Parathyroid adenoma (tissue), 2 donors: ENCODE measurements around the gene CTBP2.

Source experiments
- H2AFZ ChIP-seq: fragments of 300-600 bp; sonication (generic); one replicate; pipeline ENCODE4 v1.7.0; 2017; ENCODE audit warnings: antibody characterized with exemption, mild to moderate bottlenecking
- H3K27ac ChIP-seq: fragments of 300-600 bp; sonication (generic); one replicate; pipeline ENCODE4 v1.7.0; 2017
- H3K27me3 ChIP-seq: fragments of 300-600 bp; sonication (generic); one replicate; pipeline ENCODE4 v1.7.0; 2017; ENCODE audit warnings: low read length; ENCODE audit not compliant: control insufficient read depth, insufficient read depth
- H3K36me3 ChIP-seq: fragments of 300-600 bp; sonication (generic); one replicate; pipeline ENCODE4 v1.7.0; 2017; ENCODE audit warnings: low read length; ENCODE audit not compliant: control insufficient read depth, insufficient read depth
- H3K4me1 ChIP-seq: fragments of 300-600 bp; sonication (generic); one replicate; pipeline ENCODE4 v1.7.0; 2017; ENCODE audit warnings: control low read depth
- H3K4me2 ChIP-seq: fragments of 300-600 bp; sonication (generic); one replicate; pipeline ENCODE4 v1.7.0; 2017; ENCODE audit warnings: low read length
- H3K4me3 ChIP-seq: fragments of 300-600 bp; sonication (generic); one replicate; pipeline ENCODE4 v1.7.0; 2017; ENCODE audit warnings: low read depth, low read length
- H3K79me2 ChIP-seq: fragments of 300-600 bp; sonication (generic); one replicate; pipeline ENCODE4 v1.7.0; 2017; ENCODE audit warnings: control low read depth
- H3K9ac ChIP-seq: fragments of 300-600 bp; sonication (generic); one replicate; pipeline ENCODE4 v1.7.0; 2017; ENCODE audit warnings: mild to moderate bottlenecking
- H3K9me3 ChIP-seq: fragments of 300-600 bp; sonication (generic); one replicate; pipeline ENCODE4 v1.7.0; 2017; ENCODE audit warnings: low read length; ENCODE audit not compliant: control insufficient read depth
- CTCF ChIP-seq: fragments of 300-600 bp; sonication (generic); IDR thresholded peaks from one replicate; pipeline ENCODE4 v1.7.0; 2017; ENCODE audit warnings: antibody characterized with exemption, mild to moderate bottlenecking
- donor health status: primary hyperparathyroidism.

Gene CTBP2

GRCh38 chr10:124966008-124966407 lies 194.4 kb downstream of the CTBP2 start:
- Histone ChIP-seq H3K9ac (no peak overlapping the region), H3K27me3 (no peaks in the 10 kb centered on the region), H3K4me2 (no peak overlapping the region), H3K79me2 (peaks cover 27% of the 10 kb centered on the region), H3K4me3 (no peak overlapping the region), H3K4me1 (peaks cover 4% of the 10 kb centered on the region), H2AFZ (no peak overlapping the region), H3K36me3 (no peaks in the 10 kb centered on the region), H3K9me3 (no peaks in the 10 kb centered on the region), H3K27ac (no peak overlapping the region)
- no peak for TF ChIP-seq CTCF

- peaks cover 4% of the 10 kb centered on the region for H3K4me1 ChIP-seq
- no peak overlapping the region for H3K4me2 ChIP-seq
- no peak for TF ChIP-seq CTCF
- no peak overlapping the region for H3K27ac ChIP-seq
- H3K79me2 ChIP-seq: peaks cover 34% of the 10 kb centered on the region
- no peak overlapping the region for H2AFZ ChIP-seq
- no peaks in the 10 kb centered on the region for H3K9me3 ChIP-seq
- no peak overlapping the region for H3K4me3 ChIP-seq
- no peaks in the 10 kb centered on the region for H3K36me3 ChIP-seq
- no peaks in the 10 kb centered on the region for H3K27me3 ChIP-seq
- H3K9ac ChIP-seq: no peak overlapping the region
Observed at GRCh38 chr10:124963866-124964720, 196.3 kb downstream of the CTBP2 start.

GRCh38 chr10:124962421-124962820 lies 197.9 kb downstream of the CTBP2 start:
- Histone ChIP-seq H2AFZ (no peak overlapping the region), H3K4me2 (no peak overlapping the region), H3K4me1 (peaks cover 4% of the 10 kb centered on the region), H3K79me2 (peaks cover 36% of the 10 kb centered on the region), H3K9ac (no peak overlapping the region), H3K36me3 (no peaks in the 10 kb centered on the region), H3K27ac (no peak overlapping the region), H3K9me3 (no peaks in the 10 kb centered on the region), H3K4me3 (no peak overlapping the region), H3K27me3 (no peaks in the 10 kb centered on the region)
- TF ChIP-seq CTCF: no peak

- H3K4me1 ChIP-seq: peaks cover 4% of the 10 kb centered on the region
- H3K4me3 ChIP-seq: no peak overlapping the region
- H3K36me3 ChIP-seq: no peaks in the 10 kb centered on the region
- H2AFZ ChIP-seq: no peak overlapping the region
- H3K4me2 ChIP-seq: no peak overlapping the region
- no peak overlapping the region for H3K9ac ChIP-seq
- H3K9me3 ChIP-seq: no peaks in the 10 kb centered on the region
- TF ChIP-seq CTCF: no peak
- H3K27ac ChIP-seq: no peak overlapping the region
- H3K27me3 ChIP-seq: no peaks in the 10 kb centered on the region
- peaks cover 32% of the 10 kb centered on the region for H3K79me2 ChIP-seq
Observed at GRCh38 chr10:124961248-124961570, 199.2 kb downstream of the CTBP2 start.

GRCh38 chr10:124959564-124959963 lies 200.8 kb downstream of the CTBP2 start:
- Histone ChIP-seq H3K79me2 (peaks cover 39% of the 10 kb centered on the region), H3K4me3 (no peak overlapping the region), H3K9me3 (no peaks in the 10 kb centered on the region), H3K27ac (no peak overlapping the region), H2AFZ (no peak overlapping the region), H3K4me1 (no peaks in the 10 kb centered on the region), H3K27me3 (no peaks in the 10 kb centered on the region), H3K36me3 (no peaks in the 10 kb centered on the region), H3K9ac (no peak overlapping the region), H3K4me2 (no peak overlapping the region)
- no peak for TF ChIP-seq CTCF
